HepG2 (cell line): ENCODE measurements around the gene USP10. TPM values are rescaled to one million over a fixed set of nuclear protein-coding genes. Genes with fewer than 3 reads are reported as not detected.

ENCODE experiments used
- ARID4A ChIP-seq: sonication (generic); formaldehyde crosslinking; IDR thresholded peaks from 2 replicates; pipeline ENCODE4 v1.5.0; 2020; ENCODE audit warnings: mild to moderate bottlenecking, missing genetic modification reagents, borderline replicate concordance
- CCDC6 ChIP-seq: sonication (generic); formaldehyde crosslinking; IDR thresholded peaks from 2 replicates; pipeline ENCODE4 v1.8.1; 2022; ENCODE audit warnings: mild to moderate bottlenecking, missing genetic modification reagents, moderate library complexity
- NR2F6 ChIP-seq, 2 experiments: IDR thresholded peaks; 2 replicates each; pipeline ENCODE4 v1.6.1; 2016; ENCODE audit warnings: antibody characterized with exemption in 1 of 2, mild to moderate bottlenecking in 1 of 2
- ZNF574 ChIP-seq: sonication (generic); formaldehyde crosslinking; IDR thresholded peaks from 2 replicates; pipeline ENCODE4 v1.4.0; 2020; ENCODE audit warnings: missing genetic modification reagents
- ZNF766 ChIP-seq: sonication (generic); formaldehyde crosslinking; IDR thresholded peaks from 2 replicates; pipeline ENCODE4 v1.5.0; 2020; ENCODE audit warnings: missing genetic modification reagents, borderline replicate concordance
- polyA plus RNA-seq, 8 experiments: library from polyadenylated mRNA; depleted of rRNA in 3 of 8; stranded (reverse) in 7 of 8; unstranded in 1 of 8; fragments of >200 nt; fragmentation: Illumina TruSeq in 4 of 8; extraction: Trizol in 4 of 8; gene quantifications; 2 replicates each; pipeline versions ENCODE4 v1.2.1 to v1.2.3, GENCODE V29; 2011 to 2016; ENCODE audit warnings: low read depth in 4 of 8, missing spikeins in 1 of 8, mixed read lengths in 1 of 8; ENCODE audit not compliant: insufficient read depth in 1 of 8
- total RNA-seq, 5 experiments: library from RNA; depleted of rRNA; stranded (reverse); fragments of >200 nt; fragmentation: Illumina TruSeq; extraction: Trizol; gene quantifications; 2 replicates each; pipeline ENCODE4 v1.2.3, GENCODE V29; 2016; ENCODE audit warnings: low read depth in 1 of 5
- TF ChIP-seq, protein P1 (sequence below): IDR thresholded peaks from 2 replicates; pipeline ENCODE4 v1.6.1; 2016; ENCODE audit warnings: low read depth, control low read depth
- TF ChIP-seq, protein P2 (sequence below): sonication (generic); formaldehyde crosslinking; IDR thresholded peaks from 2 replicates; pipeline ENCODE4 v1.8.0; 2022; ENCODE audit warnings: missing genetic modification reagents, mild to moderate bottlenecking, moderate library complexity, borderline replicate concordance
- TF ChIP-seq, protein P3 (sequence below): sonication (generic); formaldehyde crosslinking; IDR thresholded peaks from 2 replicates; pipeline ENCODE4 v1.5.0; 2020; ENCODE audit warnings: mild to moderate bottlenecking, missing genetic modification reagents
- TF ChIP-seq, protein P4 (sequence below): sonication (generic); formaldehyde crosslinking; IDR thresholded peaks from 2 replicates; pipeline ENCODE4 v1.8.1; 2023; ENCODE audit warnings: mild to moderate bottlenecking, missing genetic modification reagents
- TF ChIP-seq, protein P5 (sequence below): sonication (generic); formaldehyde crosslinking; conservative IDR thresholded peaks from 2 replicates; pipeline ENCODE4 v1.4.0; 2020; ENCODE audit warnings: missing genetic modification reagents

USP10 gene
- total and polyA plus RNA-seq, 2 of the 13 experiments (the other 11 are each of a cell fraction or from before 2014, with no cell fraction given) = 79.1 to 122 TPM

DNA sequence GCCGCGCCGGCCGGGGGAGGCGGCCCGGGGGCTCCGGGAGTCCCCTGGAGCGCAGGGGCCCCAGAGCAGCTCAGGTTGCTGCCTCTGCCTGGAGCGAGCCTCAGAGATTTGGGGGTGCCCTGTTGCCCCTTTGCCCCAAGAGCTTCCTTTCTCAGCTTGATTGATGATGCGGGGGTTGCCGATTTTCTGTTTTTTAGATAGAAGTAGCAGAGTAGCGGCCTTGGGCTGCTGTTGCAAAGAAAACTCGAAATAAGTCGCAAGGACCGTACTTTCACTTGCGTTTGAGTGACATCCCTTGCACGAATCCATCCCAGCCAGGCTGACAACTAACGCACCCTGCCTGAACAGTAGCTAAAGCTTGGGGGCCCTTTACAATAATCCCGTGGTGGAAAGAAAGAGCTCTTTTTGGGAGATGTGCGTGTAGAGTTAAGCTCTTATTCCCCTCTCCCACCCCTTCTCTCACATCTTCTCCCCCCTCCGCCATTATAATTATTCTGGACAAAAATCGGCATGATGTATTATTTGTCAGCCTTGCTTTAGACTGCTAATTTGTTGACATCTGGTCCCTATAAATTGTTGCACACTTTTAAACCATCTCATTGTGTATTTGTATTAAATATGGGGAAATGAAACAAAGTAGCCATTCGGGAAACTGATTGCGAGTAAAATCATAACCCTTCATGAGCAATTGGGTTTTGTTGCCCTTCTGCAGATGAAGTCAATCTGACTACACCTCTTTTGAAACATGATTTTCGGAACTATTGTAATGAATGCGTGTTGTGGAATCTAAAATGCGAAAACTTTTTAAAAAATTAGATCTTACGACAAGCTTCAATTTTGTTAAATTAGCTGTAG is 873 bp downstream of the USP10 start (continued):
- TF ChIP-seq, protein P1, sequence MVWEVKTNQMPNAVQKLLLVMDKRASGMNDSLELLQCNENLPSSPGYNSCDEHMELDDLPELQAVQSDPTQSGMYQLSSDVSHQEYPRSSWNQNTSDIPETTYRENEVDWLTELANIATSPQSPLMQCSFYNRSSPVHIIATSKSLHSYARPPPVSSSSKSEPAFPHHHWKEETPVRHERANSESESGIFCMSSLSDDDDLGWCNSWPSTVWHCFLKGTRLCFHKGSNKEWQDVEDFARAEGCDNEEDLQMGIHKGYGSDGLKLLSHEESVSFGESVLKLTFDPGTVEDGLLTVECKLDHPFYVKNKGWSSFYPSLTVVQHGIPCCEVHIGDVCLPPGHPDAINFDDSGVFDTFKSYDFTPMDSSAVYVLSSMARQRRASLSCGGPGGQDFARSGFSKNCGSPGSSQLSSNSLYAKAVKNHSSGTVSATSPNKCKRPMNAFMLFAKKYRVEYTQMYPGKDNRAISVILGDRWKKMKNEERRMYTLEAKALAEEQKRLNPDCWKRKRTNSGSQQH = no peak
- TF ChIP-seq NR2F6 (IDR thresholded peaks at IDR 0.05) (no peak), NR2F6 (CRISPR knock-in tag; IDR thresholded peaks at IDR 0.05) (no peak), ZNF574 (no peak), ARID4A (no peak; the same call in 1 of the 2 replicates), ZNF766 (CRISPR knock-in tag) (0 out of 2 replicates have a peak, but pooled peaks have one; percentile 1), CCDC6 (CRISPR knock-in tag) (no peak)
- TF ChIP-seq, protein P2, sequence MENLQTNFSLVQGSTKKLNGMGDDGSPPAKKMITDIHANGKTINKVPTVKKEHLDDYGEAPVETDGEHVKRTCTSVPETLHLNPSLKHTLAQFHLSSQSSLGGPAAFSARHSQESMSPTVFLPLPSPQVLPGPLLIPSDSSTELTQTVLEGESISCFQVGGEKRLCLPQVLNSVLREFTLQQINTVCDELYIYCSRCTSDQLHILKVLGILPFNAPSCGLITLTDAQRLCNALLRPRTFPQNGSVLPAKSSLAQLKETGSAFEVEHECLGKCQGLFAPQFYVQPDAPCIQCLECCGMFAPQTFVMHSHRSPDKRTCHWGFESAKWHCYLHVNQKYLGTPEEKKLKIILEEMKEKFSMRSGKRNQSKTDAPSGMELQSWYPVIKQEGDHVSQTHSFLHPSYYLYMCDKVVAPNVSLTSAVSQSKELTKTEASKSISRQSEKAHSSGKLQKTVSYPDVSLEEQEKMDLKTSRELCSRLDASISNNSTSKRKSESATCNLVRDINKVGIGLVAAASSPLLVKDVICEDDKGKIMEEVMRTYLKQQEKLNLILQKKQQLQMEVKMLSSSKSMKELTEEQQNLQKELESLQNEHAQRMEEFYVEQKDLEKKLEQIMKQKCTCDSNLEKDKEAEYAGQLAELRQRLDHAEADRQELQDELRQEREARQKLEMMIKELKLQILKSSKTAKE = no peak
- TF ChIP-seq, protein P3, sequence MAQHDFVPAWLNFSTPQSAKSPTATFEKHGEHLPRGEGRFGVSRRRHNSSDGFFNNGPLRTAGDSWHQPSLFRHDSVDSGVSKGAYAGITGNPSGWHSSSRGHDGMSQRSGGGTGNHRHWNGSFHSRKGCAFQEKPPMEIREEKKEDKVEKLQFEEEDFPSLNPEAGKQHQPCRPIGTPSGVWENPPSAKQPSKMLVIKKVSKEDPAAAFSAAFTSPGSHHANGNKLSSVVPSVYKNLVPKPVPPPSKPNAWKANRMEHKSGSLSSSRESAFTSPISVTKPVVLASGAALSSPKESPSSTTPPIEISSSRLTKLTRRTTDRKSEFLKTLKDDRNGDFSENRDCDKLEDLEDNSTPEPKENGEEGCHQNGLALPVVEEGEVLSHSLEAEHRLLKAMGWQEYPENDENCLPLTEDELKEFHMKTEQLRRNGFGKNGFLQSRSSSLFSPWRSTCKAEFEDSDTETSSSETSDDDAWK = no peak
- TF ChIP-seq, protein P4, sequence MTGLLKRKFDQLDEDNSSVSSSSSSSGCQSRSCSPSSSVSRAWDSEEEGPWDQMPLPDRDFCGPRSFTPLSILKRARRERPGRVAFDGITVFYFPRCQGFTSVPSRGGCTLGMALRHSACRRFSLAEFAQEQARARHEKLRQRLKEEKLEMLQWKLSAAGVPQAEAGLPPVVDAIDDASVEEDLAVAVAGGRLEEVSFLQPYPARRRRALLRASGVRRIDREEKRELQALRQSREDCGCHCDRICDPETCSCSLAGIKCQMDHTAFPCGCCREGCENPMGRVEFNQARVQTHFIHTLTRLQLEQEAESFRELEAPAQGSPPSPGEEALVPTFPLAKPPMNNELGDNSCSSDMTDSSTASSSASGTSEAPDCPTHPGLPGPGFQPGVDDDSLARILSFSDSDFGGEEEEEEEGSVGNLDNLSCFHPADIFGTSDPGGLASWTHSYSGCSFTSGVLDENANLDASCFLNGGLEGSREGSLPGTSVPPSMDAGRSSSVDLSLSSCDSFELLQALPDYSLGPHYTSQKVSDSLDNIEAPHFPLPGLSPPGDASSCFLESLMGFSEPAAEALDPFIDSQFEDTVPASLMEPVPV = no peak
- TF ChIP-seq, protein P5, sequence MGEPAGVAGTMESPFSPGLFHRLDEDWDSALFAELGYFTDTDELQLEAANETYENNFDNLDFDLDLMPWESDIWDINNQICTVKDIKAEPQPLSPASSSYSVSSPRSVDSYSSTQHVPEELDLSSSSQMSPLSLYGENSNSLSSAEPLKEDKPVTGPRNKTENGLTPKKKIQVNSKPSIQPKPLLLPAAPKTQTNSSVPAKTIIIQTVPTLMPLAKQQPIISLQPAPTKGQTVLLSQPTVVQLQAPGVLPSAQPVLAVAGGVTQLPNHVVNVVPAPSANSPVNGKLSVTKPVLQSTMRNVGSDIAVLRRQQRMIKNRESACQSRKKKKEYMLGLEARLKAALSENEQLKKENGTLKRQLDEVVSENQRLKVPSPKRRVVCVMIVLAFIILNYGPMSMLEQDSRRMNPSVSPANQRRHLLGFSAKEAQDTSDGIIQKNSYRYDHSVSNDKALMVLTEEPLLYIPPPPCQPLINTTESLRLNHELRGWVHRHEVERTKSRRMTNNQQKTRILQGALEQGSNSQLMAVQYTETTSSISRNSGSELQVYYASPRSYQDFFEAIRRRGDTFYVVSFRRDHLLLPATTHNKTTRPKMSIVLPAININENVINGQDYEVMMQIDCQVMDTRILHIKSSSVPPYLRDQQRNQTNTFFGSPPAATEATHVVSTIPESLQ (CRISPR knock-in tag) = 0 out of 2 replicates have a peak, but pooled peaks have one; percentile 25
